HG02642 (cell line): Measurements from ENCODE around the gene MPPE1.
"Not testable (repeated sequence)": the region's sequence is repeated elsewhere in the genome, so short reads cannot be mapped to it uniquely, and the experiment has no call there.

ENCODE experiments used
- ATAC-seq: cut with Tn5 transposase; IDR thresholded peaks from one replicate; pipeline ENCODE4 v1.9.1; 2021; ENCODE audit warnings: mild to moderate bottlenecking; ENCODE audit not compliant: unreplicated experiment, poor library complexity

The MPPE1 gene

DNA sequence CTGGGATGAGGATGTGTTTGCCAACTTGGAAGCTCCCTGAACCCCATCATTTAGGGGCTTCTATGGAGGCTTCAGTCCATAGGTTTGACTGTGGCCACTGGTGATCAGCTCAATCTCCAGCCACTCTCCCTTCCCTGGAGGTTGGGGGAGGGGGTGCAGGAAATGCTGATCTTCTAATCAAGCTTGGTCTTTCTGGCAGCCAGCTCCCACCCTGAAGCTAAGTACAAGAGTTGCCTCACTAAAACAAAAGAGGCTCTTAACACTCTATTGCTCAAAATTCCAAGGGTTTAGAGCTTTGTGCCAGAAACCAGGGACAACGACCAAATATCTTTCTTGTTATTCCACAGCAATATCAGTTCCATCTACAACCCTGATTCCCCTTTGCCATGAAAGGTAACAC is 19.4 kb upstream of the MPPE1 start:
- ATAC-seq, result no peak

DNA sequence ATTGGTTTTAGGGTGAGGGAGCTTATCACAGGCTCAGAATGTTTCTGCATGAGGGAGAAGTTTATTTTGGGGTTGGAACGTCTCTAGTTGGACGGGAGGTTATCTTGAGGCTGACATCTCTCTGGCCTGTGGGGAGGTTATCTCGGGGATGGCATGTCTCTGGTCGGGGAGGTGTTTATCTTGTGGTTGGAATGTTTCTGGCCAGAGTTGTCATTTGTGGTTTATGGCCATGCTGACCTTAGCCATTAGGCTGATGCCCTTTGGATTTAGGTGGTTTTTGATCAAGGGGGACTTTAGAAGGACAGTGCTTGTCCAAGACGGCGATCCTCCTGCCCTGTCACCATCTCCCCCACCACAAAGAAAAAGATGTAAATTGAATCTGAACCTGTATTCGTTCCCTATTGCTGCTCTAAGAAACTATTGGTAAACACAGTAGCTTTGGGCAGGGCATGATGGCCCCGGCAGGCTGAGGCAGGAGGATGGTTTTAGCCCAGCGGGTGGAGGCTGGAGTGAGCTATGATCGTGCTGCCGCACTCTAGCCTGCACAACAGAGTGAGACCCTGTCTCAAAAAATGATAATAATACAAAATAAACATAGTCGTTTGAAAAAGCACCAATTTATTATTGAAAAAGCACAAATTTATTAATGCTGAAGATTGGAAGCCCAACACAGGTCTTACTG is 17.8 kb upstream of the MPPE1 start:
- ATAC-seq, result no peak

DNA sequence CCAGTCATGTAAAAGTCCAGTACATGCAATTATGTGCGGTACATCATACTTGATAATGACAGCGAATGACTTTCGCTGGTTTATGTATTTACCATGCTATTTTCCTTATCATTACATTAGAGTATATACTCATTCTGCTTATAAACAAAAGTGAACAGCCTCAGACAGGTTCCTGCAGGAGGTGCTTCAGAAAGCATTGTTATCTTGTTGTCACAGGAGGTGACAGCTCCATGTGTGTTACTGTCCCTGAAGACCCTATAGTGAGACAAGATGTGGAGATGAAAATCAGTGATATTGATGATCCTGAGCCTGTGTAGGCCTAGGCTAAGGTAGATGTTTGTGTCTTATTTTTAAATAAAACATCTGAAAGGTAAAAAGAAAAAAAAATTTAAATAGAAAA is 15.3 kb upstream of the MPPE1 start:
- ATAC-seq, result no peak

DNA sequence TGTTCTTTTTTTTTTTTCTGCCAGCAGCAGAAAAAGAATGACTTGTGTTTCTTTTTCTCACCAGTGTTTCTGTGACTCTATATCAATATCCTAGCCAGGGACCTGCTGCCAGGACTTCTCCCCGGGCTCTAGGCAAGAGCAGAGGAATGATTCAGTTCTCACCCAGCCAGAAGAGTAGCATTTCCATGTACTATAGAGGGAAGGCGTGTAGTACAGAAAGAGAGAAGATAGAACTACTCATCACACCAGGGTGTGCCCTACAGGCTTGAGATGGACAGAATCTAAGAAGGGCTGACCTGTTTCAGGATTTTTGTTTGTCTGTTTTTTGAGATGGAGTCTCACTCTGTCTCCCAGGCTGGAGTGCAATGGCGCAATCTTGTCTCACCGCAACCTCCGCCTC is 11.4 kb upstream of the MPPE1 start:
- not testable (repeated sequence) for ATAC-seq

GRCh38 chr18:11916880-11917279 is 8.8 kb upstream of the MPPE1 start:
- not testable (repeated sequence) for ATAC-seq

DNA sequence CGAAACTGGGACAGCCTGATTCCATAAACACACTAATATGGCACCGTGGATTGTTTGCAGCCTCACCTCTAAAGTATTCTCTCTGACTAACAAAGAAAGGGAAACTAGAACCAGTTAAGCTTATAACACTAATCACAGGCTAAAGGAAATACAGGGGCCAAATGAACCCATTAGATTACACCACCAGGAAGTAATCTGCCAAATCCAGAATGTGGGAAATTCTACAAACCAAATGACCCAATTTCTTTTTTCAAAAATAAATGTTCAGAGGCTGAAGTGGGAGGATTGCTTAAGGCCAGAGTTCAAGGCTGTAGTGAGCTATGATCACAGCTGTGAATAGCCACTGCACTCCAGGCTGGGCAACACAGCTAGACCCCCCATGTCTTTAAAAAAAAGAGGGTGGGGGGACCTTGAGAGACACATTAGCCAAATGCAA is 1.5 kb upstream of the MPPE1 start:
- no peak for ATAC-seq

DNA sequence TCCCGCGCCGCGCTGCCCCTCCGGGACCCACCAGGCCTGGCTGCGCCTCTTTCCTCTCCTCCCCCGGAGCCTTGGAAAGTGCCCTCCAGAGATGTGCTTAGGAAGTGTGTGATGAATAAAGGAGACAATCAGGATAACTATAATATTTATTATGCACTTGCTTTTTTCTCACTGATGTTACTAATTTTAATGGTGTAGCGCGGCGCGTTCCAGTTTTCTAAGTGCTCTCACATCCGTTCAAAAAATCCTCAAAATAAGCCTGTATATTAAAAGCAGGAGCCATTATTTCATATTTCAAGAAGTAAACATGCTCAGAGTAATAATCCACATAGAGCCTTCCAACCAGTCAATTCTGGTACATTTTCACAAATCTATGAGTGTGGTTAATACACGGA is 941 bp upstream of the MPPE1 start:
- no peak for ATAC-seq

- ATAC-seq, result no peak
These were observed 917 bp downstream of the MPPE1 start for GRCh38 chr18:11906926-11907874.

DNA sequence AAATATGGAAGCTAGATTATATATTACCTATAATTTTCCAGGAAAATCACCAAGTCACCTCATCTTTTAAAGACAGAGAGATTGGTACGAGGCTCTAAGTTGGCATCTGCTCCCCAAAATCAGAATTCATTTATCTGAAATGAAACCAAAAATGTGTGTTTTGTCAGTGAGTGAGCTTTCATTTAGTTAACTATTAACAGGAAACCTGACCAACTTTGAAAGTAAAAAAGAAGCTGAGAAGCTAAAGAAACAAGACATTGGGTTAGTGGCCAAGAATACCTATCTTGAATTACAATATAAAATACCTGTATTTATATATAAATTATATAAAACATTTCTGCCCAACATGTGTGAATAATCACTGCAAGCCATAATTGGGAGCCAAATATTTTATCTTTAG is 1.9 kb downstream of the MPPE1 start:
- no peak for ATAC-seq

GRCh38 chr18:11905613-11906012 is 2.5 kb downstream of the MPPE1 start:
- ATAC-seq, result no peak

DNA sequence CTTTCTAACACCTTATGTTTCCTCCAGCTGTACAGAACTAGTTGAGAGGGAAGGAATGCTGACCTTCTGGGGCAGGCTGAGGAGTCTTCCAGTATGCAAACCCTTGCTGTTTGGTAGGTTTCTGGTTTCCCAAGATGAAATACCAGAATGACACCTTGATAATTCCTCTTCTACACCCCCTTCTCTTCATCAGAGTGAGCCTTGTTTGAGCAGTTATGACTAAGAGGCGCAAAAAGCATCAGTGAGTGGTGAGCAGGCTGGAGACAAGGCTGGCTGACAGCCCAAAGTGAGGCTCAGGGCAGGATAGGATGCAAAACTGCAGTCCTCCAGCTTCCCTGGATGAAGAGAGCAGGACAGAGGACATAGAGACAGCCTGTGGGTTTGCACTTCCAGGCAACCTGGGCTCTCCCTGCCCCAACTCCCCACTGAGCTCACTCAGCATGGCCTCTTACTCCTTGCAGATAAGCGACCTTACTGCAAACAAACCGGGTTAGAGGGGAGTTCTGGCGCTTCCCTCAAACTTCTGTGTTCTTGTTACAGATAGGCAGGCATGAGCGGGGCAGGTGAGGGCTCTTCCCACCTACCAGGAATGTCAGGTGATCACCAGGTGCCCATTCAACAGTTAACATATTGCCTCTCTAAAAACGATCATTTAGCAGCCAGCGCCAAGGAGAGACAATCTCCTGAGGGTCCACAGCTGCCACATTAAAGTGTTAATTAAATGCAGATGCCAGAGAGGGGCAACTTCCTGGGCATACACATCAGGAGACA is 5.4 kb downstream of the MPPE1 start:
- ATAC-seq, result no peak

DNA sequence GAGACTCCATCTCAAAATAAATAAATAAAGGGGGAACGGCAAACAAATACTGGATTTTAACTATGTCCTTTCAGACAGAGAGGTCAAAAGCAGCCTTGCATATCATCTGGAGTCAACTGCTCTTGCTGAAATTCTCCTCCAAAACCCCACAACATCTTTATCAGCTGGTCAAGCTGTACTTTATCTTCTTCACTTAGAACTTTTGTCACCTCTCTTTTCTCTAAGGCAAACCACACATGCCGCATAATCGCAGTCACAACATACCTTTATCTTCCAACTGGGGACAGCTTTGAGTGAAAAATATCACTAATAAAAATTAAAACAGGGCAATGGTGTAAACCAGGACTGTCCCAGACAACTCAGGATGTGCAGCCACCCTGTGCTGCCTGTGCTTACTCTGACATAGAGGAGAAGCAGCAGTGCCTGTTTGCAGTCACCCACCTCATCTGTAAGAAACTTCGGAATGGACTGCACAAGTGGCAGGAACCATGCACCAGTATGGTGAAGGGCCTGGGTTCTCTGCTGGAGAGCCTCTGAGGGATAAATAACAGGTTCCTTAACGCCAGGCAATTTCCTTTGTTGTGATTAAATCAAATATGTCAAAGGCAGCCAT is 6.2 kb downstream of the MPPE1 start:
- ATAC-seq, result no peak

DNA sequence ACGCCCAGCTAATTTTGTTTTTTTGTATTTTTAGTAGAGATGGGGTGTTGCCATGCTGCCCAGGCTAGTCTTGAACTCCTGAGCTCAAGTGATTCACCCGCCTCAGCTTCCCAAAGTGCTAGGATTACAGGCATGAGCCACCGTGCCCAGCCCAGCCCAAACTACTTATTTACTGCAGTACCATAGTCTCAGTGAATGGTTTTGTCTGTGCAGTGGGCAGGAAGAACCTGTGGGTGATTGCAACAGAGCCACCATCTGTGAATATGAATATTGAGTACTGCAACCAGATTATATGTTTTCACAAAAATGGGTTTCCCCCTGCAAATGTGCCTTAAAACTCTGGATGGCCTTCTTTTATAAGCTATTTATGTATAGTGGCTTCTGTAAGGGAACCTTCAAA is 9.1 kb downstream of the MPPE1 start:
- no peak for ATAC-seq

GRCh38 chr18:11897781-11898180 is 10.3 kb downstream of the MPPE1 start:
- ATAC-seq, result no peak

- ATAC-seq, result not testable (repeated sequence)
These were observed 15.7 kb downstream of the MPPE1 start for GRCh38 chr18:11892438-11892837.

DNA sequence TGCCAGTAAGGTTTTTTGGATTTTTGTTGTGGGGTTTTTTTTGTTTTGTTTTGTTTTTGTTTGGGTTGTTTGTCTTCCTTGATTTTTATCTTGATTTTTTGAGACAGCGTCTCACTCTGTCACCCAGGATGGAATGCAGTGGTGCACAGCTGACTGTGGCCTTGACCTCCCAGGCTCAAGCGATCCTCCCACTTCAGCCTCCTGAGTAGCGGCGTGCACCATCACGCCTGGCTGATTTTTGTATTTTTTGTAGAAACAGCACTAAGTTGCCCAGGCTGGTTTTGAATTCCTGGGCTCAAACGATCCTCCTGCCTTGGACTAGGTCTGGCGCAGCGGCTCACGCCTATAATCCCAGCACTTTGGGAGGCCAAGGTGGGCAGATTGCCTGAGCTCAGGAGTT is 16.4 kb downstream of the MPPE1 start:
- ATAC-seq, result no peak

- ATAC-seq, result no peak
These were observed 18.8 kb downstream of the MPPE1 start for GRCh38 chr18:11889284-11889683.

DNA sequence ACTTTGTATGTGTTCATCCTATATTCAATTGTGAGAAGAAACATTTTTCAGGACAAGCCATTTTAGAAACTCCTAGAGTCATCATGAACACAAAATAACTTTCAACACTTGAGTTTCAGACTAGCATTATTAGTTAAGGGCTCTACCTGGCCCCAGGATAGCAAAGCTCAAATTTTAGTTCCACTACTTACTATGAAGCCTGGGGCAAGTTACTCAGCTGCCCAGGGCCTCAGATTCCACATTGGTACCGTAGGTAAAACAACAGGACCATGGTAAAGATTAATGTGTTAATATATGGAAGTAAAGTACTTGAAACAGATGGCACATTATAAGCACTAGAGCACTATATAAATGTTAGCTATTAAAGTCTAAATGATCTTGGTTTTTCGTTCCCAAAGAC is 19.4 kb downstream of the MPPE1 start:
- ATAC-seq, result no peak

DNA sequence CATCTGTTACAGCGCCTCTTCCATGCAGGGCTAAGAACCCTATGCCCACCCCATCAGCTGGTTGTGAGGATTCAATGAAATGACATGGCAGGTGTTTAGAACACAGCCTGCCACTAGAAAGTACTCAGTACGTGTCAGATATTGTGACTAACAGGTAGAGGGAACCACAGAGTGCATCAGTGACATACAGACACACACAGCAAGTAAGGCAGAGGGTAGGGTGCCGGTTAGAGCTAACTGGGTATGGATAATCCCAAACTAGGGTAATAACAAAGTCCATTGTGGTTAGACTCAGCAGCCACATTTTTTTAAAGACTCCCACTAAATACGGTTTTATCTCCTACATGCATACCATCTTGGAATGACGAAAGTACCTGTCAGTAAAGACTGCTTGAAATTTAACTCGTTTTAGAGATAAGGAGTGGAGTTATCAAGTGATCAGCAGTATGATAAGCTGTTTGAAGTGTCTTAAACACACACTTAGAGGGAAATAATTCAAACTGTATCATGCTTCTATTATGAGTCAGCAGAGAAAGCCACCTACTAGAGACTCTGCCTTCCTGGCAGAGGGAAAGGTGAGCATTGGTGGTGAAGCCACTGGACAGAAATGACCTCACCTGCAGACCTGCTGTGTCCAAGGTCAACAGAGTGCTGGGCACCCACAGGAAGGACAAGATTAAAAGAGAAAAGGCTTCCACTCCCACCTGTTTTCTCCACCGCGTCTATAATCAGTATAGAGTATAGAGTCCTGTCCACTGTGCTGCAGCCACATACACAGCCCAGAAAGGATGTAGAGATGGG is 20.6 kb downstream of the MPPE1 start:
- no peak for ATAC-seq
